Measurements from ENCODE around the gene KBTBD12.

Gene KBTBD12

GRCh38 chr3:128009952-128010846 is 95.2 kb downstream of the KBTBD12 start:
- no peak for DNase-seq (ENCODE audit: extremely low read depth in 1 of 2, low read depth in 1 of 2)

GRCh38 chr3:128011140-128011539 is 96.1 kb downstream of the KBTBD12 start:
- no peak for DNase-seq (ENCODE audit: extremely low read depth in 1 of 2, low read depth in 1 of 2)

DNA sequence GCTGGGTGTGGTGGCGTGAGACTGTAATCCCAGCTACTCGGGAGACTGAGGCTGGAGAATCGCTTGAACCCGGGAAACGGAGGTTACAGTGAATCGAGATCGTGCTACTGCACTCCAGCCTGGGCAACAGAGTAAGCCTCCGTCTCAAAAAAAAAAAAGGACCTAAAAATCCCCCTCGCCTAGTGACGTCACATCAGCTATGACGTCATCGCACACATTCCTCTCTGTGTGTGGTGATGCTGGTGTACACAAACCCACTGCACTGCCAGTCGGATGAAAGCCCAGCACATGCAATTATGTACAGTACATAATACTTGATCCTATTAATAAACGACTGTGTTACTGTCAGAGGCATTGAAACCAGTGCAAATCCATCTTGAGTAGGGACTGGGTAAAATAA is 97.0 kb downstream of the KBTBD12 start:
- no peak for DNase-seq (ENCODE audit: extremely low read depth in 1 of 2, low read depth in 1 of 2)

DNA sequence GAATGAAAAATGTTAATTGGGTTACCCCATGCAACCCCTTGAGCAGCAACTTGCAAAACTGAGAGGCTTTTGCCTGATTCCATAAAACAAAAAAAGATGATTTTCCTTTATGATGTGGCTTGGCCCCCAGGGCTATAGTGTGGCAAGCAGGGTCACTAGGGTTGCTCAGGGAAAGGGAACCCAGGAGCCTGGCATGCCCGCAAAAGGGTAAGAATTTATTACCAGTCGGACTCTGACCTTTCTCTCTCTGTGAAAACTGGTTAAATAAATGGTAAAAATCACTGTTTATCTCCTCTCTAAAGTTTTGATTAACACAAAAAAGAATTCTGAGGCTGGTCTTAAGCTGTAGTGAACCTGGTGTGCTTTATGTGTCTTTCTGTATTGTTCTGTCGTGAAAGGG is 99.5 kb downstream of the KBTBD12 start:
- no peak for DNase-seq (ENCODE audit: extremely low read depth in 1 of 2, low read depth in 1 of 2)

GRCh38 chr3:128016502-128016901 is 101.5 kb downstream of the KBTBD12 start:
- DNase-seq (ENCODE audit: extremely low read depth in 1 of 2, low read depth in 1 of 2) = no peak

DNA sequence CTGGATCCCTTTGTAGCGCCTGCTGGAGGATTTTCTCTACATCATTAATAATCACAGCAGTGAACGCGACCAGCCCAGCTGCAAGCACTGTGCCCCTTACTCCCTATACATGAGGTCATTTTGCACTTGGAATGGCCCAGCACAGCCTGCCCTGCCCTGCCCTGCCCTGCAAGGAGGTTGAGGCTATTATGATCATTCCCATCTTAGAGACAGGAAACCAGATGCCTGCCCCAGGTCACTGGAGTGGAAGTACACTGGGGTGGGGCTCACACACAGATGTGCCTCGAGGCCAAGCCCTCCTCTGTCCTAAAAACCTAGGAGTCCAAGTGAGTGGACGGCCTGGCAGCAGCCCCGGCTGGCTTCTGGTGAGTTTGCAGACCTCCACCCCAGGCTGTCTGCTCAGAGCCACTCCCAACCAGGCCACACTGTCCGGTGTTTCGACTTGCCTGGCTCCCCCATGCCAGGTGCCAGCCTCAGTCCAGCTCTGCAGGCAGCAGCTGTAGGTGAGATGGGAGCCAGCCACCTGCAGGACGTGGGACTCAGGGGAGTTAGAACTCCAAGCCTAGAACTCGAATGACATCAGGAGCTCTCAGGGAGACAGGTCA is 106.8 kb downstream of the KBTBD12 start:
- DNase-seq (ENCODE audit: extremely low read depth in 1 of 2, low read depth in 1 of 2) = no peak

- DNase-seq (ENCODE audit: extremely low read depth in 1 of 2, low read depth in 1 of 2) = no peak
These were observed 118.1 kb downstream of the KBTBD12 start for GRCh38 chr3:128033102-128033501.

DNA sequence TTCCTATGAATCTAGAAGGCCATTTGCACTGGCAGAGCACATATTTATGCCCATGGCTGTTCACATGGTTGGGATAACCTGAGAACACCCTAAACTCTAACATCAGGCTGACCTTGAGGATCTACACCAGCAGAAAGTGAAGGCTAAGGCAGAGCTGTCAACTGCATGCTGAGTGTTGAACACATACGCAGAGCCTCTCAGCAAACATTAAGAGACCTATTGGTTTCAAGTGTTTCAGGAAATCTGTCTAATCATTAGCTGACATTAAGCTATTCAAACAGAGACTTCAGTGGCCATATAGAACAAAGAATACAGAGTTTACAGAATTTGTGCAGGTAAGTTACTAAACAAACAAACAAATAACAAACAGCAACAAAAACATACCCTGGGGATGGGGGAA is 121.1 kb downstream of the KBTBD12 start:
- DNase-seq (ENCODE audit: extremely low read depth in 1 of 2, low read depth in 1 of 2) = no peak

Data from activated CD8-positive, alpha-beta memory T cell treated with anti-CD3 and anti-CD28 coated beads for 1 hour (primary cell).